Loucy (cell line): ENCODE data around the gene CCT4.
"Not testable (repeated sequence)": the region's sequence is repeated elsewhere in the genome, so short reads cannot be mapped to it uniquely, and the experiment has no call there.

Experiments used
- H2AFZ ChIP-seq: fragments of 200-600 bp; sonication (generic); 2 replicates; pipeline ENCODE4 v1.6.0; 2016; ENCODE audit warnings: antibody characterized with exemption, mild to moderate bottlenecking, low read length, moderate library complexity
- H3F3A ChIP-seq: fragments of 200-600 bp; 2 replicates; pipeline ENCODE4 v1.6.0; 2016; ENCODE audit warnings: antibody characterized with exemption, low read depth, mild to moderate bottlenecking
- H3K27me3 ChIP-seq: fragments of 200-600 bp; sonication (generic); 2 replicates; pipeline ENCODE4 v1.6.1; 2014; ENCODE audit warnings: low read length, mild to moderate bottlenecking; ENCODE audit not compliant: insufficient read depth, poor library complexity, severe bottlenecking
- H3K36me3 ChIP-seq: fragments of 200-600 bp; sonication (generic); 2 replicates; pipeline ENCODE4 v1.6.1; 2016; ENCODE audit warnings: low read length; ENCODE audit not compliant: insufficient read depth
- H3K4me1 ChIP-seq: fragments of 200-600 bp; sonication (generic); 2 replicates; pipeline ENCODE4 v1.5.1; 2014; ENCODE audit warnings: low read length, mild to moderate bottlenecking; ENCODE audit not compliant: insufficient read depth, poor library complexity, severe bottlenecking
- H3K4me2 ChIP-seq: fragments of 200-600 bp; sonication (generic); 2 replicates; pipeline ENCODE4 v1.6.0; 2014; ENCODE audit warnings: antibody characterized with exemption, low read length, low read depth, mild to moderate bottlenecking; ENCODE audit not compliant: poor library complexity, severe bottlenecking
- H3K4me3 ChIP-seq: fragments of 200-600 bp; sonication (generic); 2 replicates; pipeline ENCODE4 v1.5.1; 2014; ENCODE audit warnings: low read length, mild to moderate bottlenecking, mixed read lengths; ENCODE audit not compliant: poor library complexity, severe bottlenecking
- H3K79me2 ChIP-seq: fragments of 200-600 bp; sonication (generic); 2 replicates; pipeline ENCODE4 v1.6.1; 2014; ENCODE audit warnings: low read length; ENCODE audit not compliant: insufficient read depth
- H3K9ac ChIP-seq: fragments of 200-600 bp; sonication (generic); 2 replicates; pipeline ENCODE4 v1.6.0; 2014; ENCODE audit warnings: mild to moderate bottlenecking, low read depth, low read length, moderate library complexity; ENCODE audit not compliant: poor library complexity, severe bottlenecking
- H3K9me2 ChIP-seq: fragments of 200-600 bp; sonication (generic); replicated peaks from 2 replicates; pipeline ENCODE4 v1.6.1; 2016; ENCODE audit warnings: low read depth, low read length, mixed read lengths
- H3K9me3 ChIP-seq: fragments of 200-600 bp; sonication (generic); 2 replicates; pipeline ENCODE4 v1.6.1; 2014; ENCODE audit warnings: mild to moderate bottlenecking, antibody characterized with exemption, low read length, low read depth; ENCODE audit not compliant: insufficient read depth
- H4K20me1 ChIP-seq: fragments of 200-600 bp; sonication (generic); 2 replicates; pipeline ENCODE4 v1.6.0; 2014; ENCODE audit warnings: antibody characterized with exemption, low read length, mild to moderate bottlenecking; ENCODE audit not compliant: insufficient read depth, poor library complexity, severe bottlenecking
- CTCF ChIP-seq: fragments of 200-600 bp; sonication (generic); conservative IDR thresholded peaks from 2 replicates; pipeline ENCODE4 v1.5.1; 2014; ENCODE audit warnings: mild to moderate bottlenecking, antibody characterized with exemption, low read length
- EZH2phosphoT487 ChIP-seq: fragments of 200-600 bp; IDR thresholded peaks from 2 replicates; pipeline ENCODE4 v1.6.1; 2018; ENCODE audit warnings: antibody characterized with exemption, mild to moderate bottlenecking, moderate library complexity, borderline replicate concordance

Gene CCT4

GRCh38 chr2:61854564-61855317 is 33.7 kb downstream of the CCT4 start:
- H3K9me2 ChIP-seq = no peaks in the 10 kb centered on the region
- H4K20me1 ChIP-seq = no peaks in the 10 kb centered on the region
- no peaks in the 10 kb centered on the region for H3F3A ChIP-seq
- H3K27me3 ChIP-seq = no peaks in the 10 kb centered on the region
- no peaks in the 10 kb centered on the region for H3K36me3 ChIP-seq
- peak overlapping the region; percentile 77 for H3K9ac ChIP-seq
- TF ChIP-seq CTCF (no peak), EZH2phosphoT487 (no peak)
- no peaks in the 10 kb centered on the region for H3K9me3 ChIP-seq
- peak overlapping the region; percentile 86 for H3K4me2 ChIP-seq
- no peaks in the 10 kb centered on the region for H3K79me2 ChIP-seq
- H3K4me3 ChIP-seq = peak overlapping the region; percentile 89
- peak overlapping the region; percentile 99 for H2AFZ ChIP-seq
- peaks cover 16% of the 10 kb centered on the region for H3K4me1 ChIP-seq

DNA sequence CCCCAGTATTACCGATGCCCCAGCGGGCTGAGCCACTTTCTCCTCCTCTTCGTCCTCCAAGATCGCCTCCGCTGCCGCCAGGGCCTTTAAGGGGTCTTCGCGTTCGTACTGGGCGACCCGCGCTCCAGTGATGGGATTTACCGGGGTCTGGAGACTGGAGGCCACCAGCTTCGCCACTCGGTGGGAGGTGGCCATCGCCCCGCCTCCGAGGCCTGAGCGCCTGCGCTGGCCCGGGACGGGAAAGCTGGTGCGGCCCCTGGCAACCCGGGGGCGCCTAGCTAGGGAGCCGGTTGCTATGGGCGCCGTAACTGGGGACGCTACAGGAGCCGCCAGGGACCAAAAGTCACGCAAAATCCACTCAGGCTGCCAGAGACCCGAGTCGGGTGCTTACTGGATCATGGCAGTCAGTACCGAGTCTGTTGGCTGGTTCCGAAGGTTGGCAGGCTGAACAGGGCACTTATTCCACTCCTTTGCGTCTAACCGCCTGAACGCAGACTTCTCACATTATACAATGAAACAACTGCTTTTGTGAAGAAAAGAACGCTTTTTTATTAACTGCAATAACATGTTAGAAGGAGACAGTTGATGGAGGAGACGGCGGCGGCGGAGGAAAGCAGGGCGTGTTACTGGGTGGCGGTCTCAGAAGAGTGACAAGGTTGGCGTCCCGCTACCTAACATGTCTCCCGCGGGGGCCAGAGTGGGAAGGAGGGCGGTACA is 34.5 kb downstream of the CCT4 start, which contains the start of gene FAM161A:
Gene FAM161A (minus strand): TSS at position 214 of the 717 bp plus-strand sequence. CDS start 19 bp downstream, at position 195.
- Histone ChIP-seq H3K4me1 (peaks cover 16% of the 10 kb centered on the region), H3K4me2 (peak within 1 kb of the TSS; percentile 86), H3K9me3 (no peaks in the 10 kb centered on the region), H3K9ac (peak within 1 kb of the TSS; percentile 77), H3F3A (no peaks in the 10 kb centered on the region), H3K4me3 (peak within 1 kb of the TSS; percentile 89), H3K27me3 (no peaks in the 10 kb centered on the region), H2AFZ (peak within 1 kb of the TSS; percentile 99), H3K36me3 (no peaks in the 10 kb centered on the region), H3K79me2 (no peaks in the 10 kb centered on the region), H3K9me2 (no peaks in the 10 kb centered on the region), H4K20me1 (no peaks in the 10 kb centered on the region)
- TF ChIP-seq EZH2phosphoT487 (no peak), CTCF (no peak)

- H3K9me3 ChIP-seq = no peaks in the 10 kb centered on the region
- no peaks in the 10 kb centered on the region for H3K79me2 ChIP-seq
- no peaks in the 10 kb centered on the region for H3K27me3 ChIP-seq
- peak overlapping the region; percentile 86 for H3K4me2 ChIP-seq
- peak overlapping the region; percentile 77 for H3K9ac ChIP-seq
- TF ChIP-seq CTCF = no peak
- TF ChIP-seq EZH2phosphoT487 = no peak
- H3K36me3 ChIP-seq = no peaks in the 10 kb centered on the region
- H3K4me3 ChIP-seq = peak overlapping the region; percentile 89
- H2AFZ ChIP-seq = peak overlapping the region; percentile 99
- peaks cover 1% of the 10 kb centered on the region for H3F3A ChIP-seq
- H3K9me2 ChIP-seq = no peaks in the 10 kb centered on the region
- no peaks in the 10 kb centered on the region for H4K20me1 ChIP-seq
- peaks cover 16% of the 10 kb centered on the region for H3K4me1 ChIP-seq
Measured at GRCh38 chr2:61853086-61853846, 35.2 kb downstream of the CCT4 start.

GRCh38 chr2:61851270-61851669 is 37.2 kb downstream of the CCT4 start:
- H3K4me2 ChIP-seq, H3K4me3 ChIP-seq, H3F3A ChIP-seq, H3K9me3 ChIP-seq, H3K27me3 ChIP-seq, H3K9me2 ChIP-seq, H4K20me1 ChIP-seq, H3K36me3 ChIP-seq, H2AFZ ChIP-seq, H3K79me2 ChIP-seq, H3K9ac ChIP-seq: not testable (repeated sequence)
- peaks cover 16% of the 10 kb centered on the region for H3K4me1 ChIP-seq
